HCT116 (cell line): ENCODE measurements around the gene SPTBN1. TPM values are rescaled to one million over a fixed set of nuclear protein-coding genes. Genes with fewer than 3 reads are reported as not detected.

Experiments used
- ATAC-seq: fragments of 200-7000 bp; cut with Tn5 transposase; 2 replicates; pipeline ENCODE4 v1.9.1; 2020; ENCODE audit warnings: mild to moderate bottlenecking, moderate library complexity
- BruUV-seq: library from RNA; stranded (reverse); fragments of 400-500 nt; replicated peaks from 2 replicates; lab custom pipeline; 2021; lab: Mats Ljungman, UMichigan
- CTCF ChIA-PET: fragments of 300-600 bp; sonication (Branson Sonifier 250); formaldehyde crosslinking; loops from one replicate; lab custom pipeline; 2021; ENCODE audit warnings: antibody characterized with exemption; lab: Charles Lee
- POLR2A ChIA-PET: fragments of 300-600, 350-600 bp; sonication (Branson Sonifier 250); formaldehyde crosslinking; loops from one replicate; lab custom pipeline; 2021; ENCODE audit warnings: antibody characterized with exemption; lab: Charles Lee
- RAD21 ChIA-PET, 2 experiments: fragments of 300-600 bp; sonication (Branson Sonifier 250); formaldehyde crosslinking; loops; one replicate each; lab custom pipeline; 2023; ENCODE audit warnings: low total read pairs in 2 of 2; ENCODE audit not compliant: uncharacterized antibody in 2 of 2, unreplicated experiment in 2 of 2, low non-redundant PET in 1 of 2; lab: Charles Lee
- DNase-seq: peaks from one replicate; pipeline ENCODE4 v3.0.0-alpha.2; 2010; ENCODE audit warnings: low read depth, low spot score
- H2AFZ ChIP-seq: fragments of 200-600 bp; shearing (Covaris generic), sonication (generic); 2 replicates; pipeline ENCODE4 v1.6.1; 2017; ENCODE audit warnings: low read depth, mixed run types, mixed read lengths, antibody characterized with exemption, low read length; ENCODE audit not compliant: poor library complexity, severe bottlenecking
- H3K27ac ChIP-seq: 2 replicates; pipeline ENCODE4 v1.5.1; 2012; ENCODE audit warnings: low read depth, low read length
- H3K27me3 ChIP-seq: fragments of 200-600 bp; sonication (generic); 2 replicates; pipeline ENCODE4 v1.6.1; 2016; ENCODE audit warnings: mixed run types, low read length, mixed read lengths; ENCODE audit not compliant: insufficient read depth
- H3K36me3 ChIP-seq, 2 experiments: fragments of 200-500 bp in 1 of 2; fragments of 200-600 bp in 1 of 2; sonication (Bioruptor generic) in 1 of 2; sonication (generic) in 1 of 2; 2 replicates each; pipeline versions ENCODE4 v1.5.1 to v1.6.1; 2014 to 2016; ENCODE audit warnings: low read length in 2 of 2, inconsistent platforms in 1 of 2, mixed read lengths in 1 of 2, mixed run types in 1 of 2; ENCODE audit not compliant: insufficient read depth in 2 of 2, control insufficient read depth in 1 of 2
- H3K4me1 ChIP-seq, 2 experiments: fragments of 200-600 bp in 1 of 2; sonication (generic) in 1 of 2; 2 replicates each; pipeline versions ENCODE4 v1.5.1 to v1.6.1; 2012 to 2017; ENCODE audit warnings: low read length in 2 of 2, inconsistent platforms in 1 of 2, mild to moderate bottlenecking in 1 of 2, mixed read lengths in 1 of 2, mixed run types in 1 of 2, moderate library complexity in 1 of 2; ENCODE audit not compliant: insufficient read depth in 2 of 2, control insufficient read depth in 1 of 2
- H3K4me2 ChIP-seq: fragments of 200-600 bp; sonication (generic); 2 replicates; pipeline ENCODE4 v1.6.1; 2017; ENCODE audit warnings: mixed run types, low read length, mixed read lengths
- H3K4me3 ChIP-seq, 2 experiments: fragments of 200-600 bp in 1 of 2; sonication (generic) in 1 of 2; replicated peaks in 1 of 2; 2 replicates each; pipeline ENCODE4 v1.5.1; 2011 to 2016; ENCODE audit warnings: low read length in 2 of 2, control low read depth in 1 of 2, low read depth in 1 of 2, mild to moderate bottlenecking in 1 of 2, mixed read lengths in 1 of 2, mixed run types in 1 of 2
- H3K79me2 ChIP-seq: fragments of 200-600 bp; sonication (generic); 2 replicates; pipeline ENCODE4 v1.6.1; 2017; ENCODE audit warnings: mild to moderate bottlenecking, mixed run types, low read length, moderate library complexity, mixed read lengths; ENCODE audit not compliant: insufficient read depth
- H3K9ac ChIP-seq: fragments of 200-600 bp; sonication (generic); 2 replicates; pipeline ENCODE4 v1.6.1; 2016; ENCODE audit warnings: low read length, mixed read lengths
- H3K9me2 ChIP-seq: fragments of 200-600 bp; sonication (generic), shearing (Covaris generic); 2 replicates; pipeline ENCODE4 v1.6.1; 2017; ENCODE audit warnings: mixed run types, mild to moderate bottlenecking, moderate library complexity; ENCODE audit not compliant: insufficient read depth
- H3K9me3 ChIP-seq, 2 experiments: fragments of 200-500 bp in 1 of 2; fragments of 200-600 bp in 1 of 2; sonication (Bioruptor generic) in 1 of 2; sonication (generic) in 1 of 2; 2 replicates each; pipeline ENCODE4 v1.6.1; 2014 to 2017; ENCODE audit warnings: low read length in 2 of 2, mixed read lengths in 2 of 2, inconsistent platforms in 1 of 2, low read depth in 1 of 2, mild to moderate bottlenecking in 1 of 2, mixed run types in 1 of 2, moderate library complexity in 1 of 2; ENCODE audit not compliant: control insufficient read depth in 1 of 2, insufficient read depth in 1 of 2
- H4K20me1 ChIP-seq: fragments of 200-600 bp; sonication (generic), shearing (Covaris generic); 2 replicates; pipeline ENCODE4 v1.6.1; 2017; ENCODE audit warnings: mixed run types, mild to moderate bottlenecking, moderate library complexity; ENCODE audit not compliant: insufficient read depth
- CBX3 ChIP-seq: IDR thresholded peaks from 2 replicates; pipeline ENCODE4 v1.6.1; 2012; ENCODE audit warnings: low read depth
- CEBPB ChIP-seq: IDR thresholded peaks from 2 replicates; pipeline ENCODE4 v1.6.1; 2012; ENCODE audit warnings: low read depth
- CTCF ChIP-seq, 3 experiments: fragments of 200-600 bp in 1 of 3; sonication (generic) in 1 of 3; IDR thresholded peaks in 2 of 3; conservative IDR thresholded peaks in 1 of 3; 2 replicates each; pipeline ENCODE4 v1.5.1; 2012 to 2017; ENCODE audit warnings: low read depth in 2 of 3, low read length in 2 of 3, antibody characterized with exemption in 1 of 3, borderline replicate concordance in 1 of 3, control low read depth in 1 of 3, mild to moderate bottlenecking in 1 of 3, mixed read lengths in 1 of 3, mixed run types in 1 of 3, moderate library complexity in 1 of 3; ENCODE audit not compliant: insufficient read depth in 1 of 3
- FOSL1 ChIP-seq: IDR thresholded peaks from 2 replicates; pipeline ENCODE4 v1.6.1; 2012; ENCODE audit warnings: low read depth
- POLR2A ChIP-seq: IDR thresholded peaks from 2 replicates; pipeline ENCODE4 v1.7.0; 2011; ENCODE audit warnings: borderline replicate concordance; ENCODE audit not compliant: insufficient read depth, insufficient read length; ENCODE audit errors: extremely low read depth
- REST ChIP-seq: IDR thresholded peaks from 2 replicates; pipeline ENCODE4 v1.6.1; 2012; ENCODE audit warnings: low read depth
- SRF ChIP-seq: IDR thresholded peaks from 2 replicates; pipeline ENCODE4 v1.6.1; 2012; ENCODE audit warnings: low read depth
- ZFX ChIP-seq: fragments of 450-650 bp; IDR thresholded peaks from 2 replicates; pipeline ENCODE4 v1.6.1; 2017
- ZNF274 ChIP-seq: fragments of 200-500 bp; sonication (Bioruptor generic); IDR thresholded peaks from 2 replicates; pipeline ENCODE4 v1.6.1; 2014; ENCODE audit warnings: mild to moderate bottlenecking, low read depth, low read length, inconsistent platforms
- intact Hi-C: fragments of 100-400 bp; cut with micrococcal nuclease; formaldehyde crosslinking; loops from 2 replicates; pipeline ENCODE4 v1.10.0; 2022
- total RNA-seq: library from RNA; stranded (reverse); gene quantifications from one replicate; pipeline ENCODE4 v1.2.1, GENCODE V29; 2021; ENCODE audit not compliant: unreplicated experiment
- TF ChIP-seq, protein P1 (sequence below): IDR thresholded peaks from 2 replicates; pipeline ENCODE4 v1.6.1; 2012
- TF ChIP-seq, protein P2 (sequence below): IDR thresholded peaks from 2 replicates; pipeline ENCODE4 v1.6.1; 2011; ENCODE audit warnings: mild to moderate bottlenecking, low read length, moderate library complexity; ENCODE audit not compliant: insufficient replicate concordance; ENCODE audit errors: extremely low read depth

SPTBN1 gene
- total RNA-seq, 1 experiment from 2014 or later: 84.4 TPM

- Histone ChIP-seq H3K4me3 (no peak overlapping the region), H3K9me3 (no peaks in the 10 kb centered on the region), H4K20me1 (no peaks in the 10 kb centered on the region), H3K27ac (no peak overlapping the region), H3K9me2 (no peaks in the 10 kb centered on the region), H3K79me2 (peaks cover 3% of the 10 kb centered on the region; the same call in 1 of the 2 replicates), H3K27me3 (no peaks in the 10 kb centered on the region), H3K9ac (no peak overlapping the region), H3K4me1 (peaks cover 6 to 15% of the 10 kb centered on the region in 2 experiments), H3K4me2 (no peak overlapping the region), H3K36me3 (no peaks in the 10 kb centered on the region), H2AFZ (no peak overlapping the region)
- ChIA-PET RAD21 (no interaction called here), CTCF (no interaction called here), POLR2A (no interaction called here)
- DNase-seq (no peak), ATAC-seq (no peak)
- intact Hi-C loops: no loop called here
- TF ChIP-seq, protein P1, sequence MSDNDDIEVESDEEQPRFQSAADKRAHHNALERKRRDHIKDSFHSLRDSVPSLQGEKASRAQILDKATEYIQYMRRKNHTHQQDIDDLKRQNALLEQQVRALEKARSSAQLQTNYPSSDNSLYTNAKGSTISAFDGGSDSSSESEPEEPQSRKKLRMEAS: no peak
- no peak for TF ChIP-seq POLR2A
- TF ChIP-seq ZFX: no peak
- no peak for TF ChIP-seq FOSL1
- TF ChIP-seq CTCF (IDR thresholded peaks at IDR 0.05 in 2 of 3, conservative IDR thresholded peaks at IDR 0.05 in 1 of 3; ENCODE audit: borderline replicate concordance in 1 of 3, insufficient read depth in 1 of 3, low read depth in 2 of 3, low read length in 2 of 3): no peak
- no peak for TF ChIP-seq SRF
- no peak for TF ChIP-seq REST
- no peak for TF ChIP-seq ZNF274
- TF ChIP-seq CEBPB: no peak
- TF ChIP-seq CBX3: no peak
- TF ChIP-seq, protein P2, sequence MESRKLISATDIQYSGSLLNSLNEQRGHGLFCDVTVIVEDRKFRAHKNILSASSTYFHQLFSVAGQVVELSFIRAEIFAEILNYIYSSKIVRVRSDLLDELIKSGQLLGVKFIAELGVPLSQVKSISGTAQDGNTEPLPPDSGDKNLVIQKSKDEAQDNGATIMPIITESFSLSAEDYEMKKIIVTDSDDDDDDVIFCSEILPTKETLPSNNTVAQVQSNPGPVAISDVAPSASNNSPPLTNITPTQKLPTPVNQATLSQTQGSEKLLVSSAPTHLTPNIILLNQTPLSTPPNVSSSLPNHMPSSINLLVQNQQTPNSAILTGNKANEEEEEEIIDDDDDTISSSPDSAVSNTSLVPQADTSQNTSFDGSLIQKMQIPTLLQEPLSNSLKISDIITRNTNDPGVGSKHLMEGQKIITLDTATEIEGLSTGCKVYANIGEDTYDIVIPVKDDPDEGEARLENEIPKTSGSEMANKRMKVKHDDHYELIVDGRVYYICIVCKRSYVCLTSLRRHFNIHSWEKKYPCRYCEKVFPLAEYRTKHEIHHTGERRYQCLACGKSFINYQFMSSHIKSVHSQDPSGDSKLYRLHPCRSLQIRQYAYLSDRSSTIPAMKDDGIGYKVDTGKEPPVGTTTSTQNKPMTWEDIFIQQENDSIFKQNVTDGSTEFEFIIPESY: no peak
- no TSS peak for BruUV-seq
These were observed 96.9 kb downstream of the SPTBN1 start for GRCh38 chr2:54553075-54553474.
